ENCODE measurements around the gene DLGAP1. TPM values are rescaled to one million over a fixed set of nuclear protein-coding genes. Genes with fewer than 3 reads are reported as not detected.

The DLGAP1 gene
- total RNA-seq, 1 experiment from 2014 or later, result 23.0 TPM

DNA sequence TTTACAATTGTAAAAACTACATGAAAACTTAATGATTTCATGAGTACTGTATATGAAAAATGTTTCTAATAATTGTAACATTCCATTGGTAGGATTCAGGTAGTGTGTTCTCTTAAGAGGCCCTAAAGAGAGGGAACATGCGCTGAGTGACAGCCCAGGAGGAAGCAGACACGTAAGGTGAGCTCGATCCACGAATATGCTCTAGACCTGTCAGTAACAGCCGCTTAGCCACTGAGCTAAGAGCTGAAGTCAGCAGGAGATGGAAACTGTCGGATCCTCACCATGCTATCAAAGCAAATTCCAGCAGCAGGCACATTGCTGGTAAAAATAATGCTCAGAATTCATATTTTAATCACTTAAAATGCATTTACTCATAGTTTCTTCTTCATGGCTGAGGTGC lies 658.7 kb downstream of the DLGAP1 start (continued):
- TF ChIP-seq, protein P1, sequence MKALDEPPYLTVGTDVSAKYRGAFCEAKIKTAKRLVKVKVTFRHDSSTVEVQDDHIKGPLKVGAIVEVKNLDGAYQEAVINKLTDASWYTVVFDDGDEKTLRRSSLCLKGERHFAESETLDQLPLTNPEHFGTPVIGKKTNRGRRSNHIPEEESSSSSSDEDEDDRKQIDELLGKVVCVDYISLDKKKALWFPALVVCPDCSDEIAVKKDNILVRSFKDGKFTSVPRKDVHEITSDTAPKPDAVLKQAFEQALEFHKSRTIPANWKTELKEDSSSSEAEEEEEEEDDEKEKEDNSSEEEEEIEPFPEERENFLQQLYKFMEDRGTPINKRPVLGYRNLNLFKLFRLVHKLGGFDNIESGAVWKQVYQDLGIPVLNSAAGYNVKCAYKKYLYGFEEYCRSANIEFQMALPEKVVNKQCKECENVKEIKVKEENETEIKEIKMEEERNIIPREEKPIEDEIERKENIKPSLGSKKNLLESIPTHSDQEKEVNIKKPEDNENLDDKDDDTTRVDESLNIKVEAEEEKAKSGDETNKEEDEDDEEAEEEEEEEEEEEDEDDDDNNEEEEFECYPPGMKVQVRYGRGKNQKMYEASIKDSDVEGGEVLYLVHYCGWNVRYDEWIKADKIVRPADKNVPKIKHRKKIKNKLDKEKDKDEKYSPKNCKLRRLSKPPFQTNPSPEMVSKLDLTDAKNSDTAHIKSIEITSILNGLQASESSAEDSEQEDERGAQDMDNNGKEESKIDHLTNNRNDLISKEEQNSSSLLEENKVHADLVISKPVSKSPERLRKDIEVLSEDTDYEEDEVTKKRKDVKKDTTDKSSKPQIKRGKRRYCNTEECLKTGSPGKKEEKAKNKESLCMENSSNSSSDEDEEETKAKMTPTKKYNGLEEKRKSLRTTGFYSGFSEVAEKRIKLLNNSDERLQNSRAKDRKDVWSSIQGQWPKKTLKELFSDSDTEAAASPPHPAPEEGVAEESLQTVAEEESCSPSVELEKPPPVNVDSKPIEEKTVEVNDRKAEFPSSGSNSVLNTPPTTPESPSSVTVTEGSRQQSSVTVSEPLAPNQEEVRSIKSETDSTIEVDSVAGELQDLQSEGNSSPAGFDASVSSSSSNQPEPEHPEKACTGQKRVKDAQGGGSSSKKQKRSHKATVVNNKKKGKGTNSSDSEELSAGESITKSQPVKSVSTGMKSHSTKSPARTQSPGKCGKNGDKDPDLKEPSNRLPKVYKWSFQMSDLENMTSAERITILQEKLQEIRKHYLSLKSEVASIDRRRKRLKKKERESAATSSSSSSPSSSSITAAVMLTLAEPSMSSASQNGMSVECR (CRISPR knock-in tag; IDR thresholded peaks at IDR 0.05; ENCODE audit: borderline replicate concordance), result no peak
- TF ChIP-seq FOXP1 (CRISPR knock-in tag; IDR thresholded peaks at IDR 0.05; ENCODE audit: borderline replicate concordance), result no peak
- TF ChIP-seq GTF2I (CRISPR knock-in tag; conservative IDR thresholded peaks at IDR 0.05), result no peak
- TF ChIP-seq, protein P2, sequence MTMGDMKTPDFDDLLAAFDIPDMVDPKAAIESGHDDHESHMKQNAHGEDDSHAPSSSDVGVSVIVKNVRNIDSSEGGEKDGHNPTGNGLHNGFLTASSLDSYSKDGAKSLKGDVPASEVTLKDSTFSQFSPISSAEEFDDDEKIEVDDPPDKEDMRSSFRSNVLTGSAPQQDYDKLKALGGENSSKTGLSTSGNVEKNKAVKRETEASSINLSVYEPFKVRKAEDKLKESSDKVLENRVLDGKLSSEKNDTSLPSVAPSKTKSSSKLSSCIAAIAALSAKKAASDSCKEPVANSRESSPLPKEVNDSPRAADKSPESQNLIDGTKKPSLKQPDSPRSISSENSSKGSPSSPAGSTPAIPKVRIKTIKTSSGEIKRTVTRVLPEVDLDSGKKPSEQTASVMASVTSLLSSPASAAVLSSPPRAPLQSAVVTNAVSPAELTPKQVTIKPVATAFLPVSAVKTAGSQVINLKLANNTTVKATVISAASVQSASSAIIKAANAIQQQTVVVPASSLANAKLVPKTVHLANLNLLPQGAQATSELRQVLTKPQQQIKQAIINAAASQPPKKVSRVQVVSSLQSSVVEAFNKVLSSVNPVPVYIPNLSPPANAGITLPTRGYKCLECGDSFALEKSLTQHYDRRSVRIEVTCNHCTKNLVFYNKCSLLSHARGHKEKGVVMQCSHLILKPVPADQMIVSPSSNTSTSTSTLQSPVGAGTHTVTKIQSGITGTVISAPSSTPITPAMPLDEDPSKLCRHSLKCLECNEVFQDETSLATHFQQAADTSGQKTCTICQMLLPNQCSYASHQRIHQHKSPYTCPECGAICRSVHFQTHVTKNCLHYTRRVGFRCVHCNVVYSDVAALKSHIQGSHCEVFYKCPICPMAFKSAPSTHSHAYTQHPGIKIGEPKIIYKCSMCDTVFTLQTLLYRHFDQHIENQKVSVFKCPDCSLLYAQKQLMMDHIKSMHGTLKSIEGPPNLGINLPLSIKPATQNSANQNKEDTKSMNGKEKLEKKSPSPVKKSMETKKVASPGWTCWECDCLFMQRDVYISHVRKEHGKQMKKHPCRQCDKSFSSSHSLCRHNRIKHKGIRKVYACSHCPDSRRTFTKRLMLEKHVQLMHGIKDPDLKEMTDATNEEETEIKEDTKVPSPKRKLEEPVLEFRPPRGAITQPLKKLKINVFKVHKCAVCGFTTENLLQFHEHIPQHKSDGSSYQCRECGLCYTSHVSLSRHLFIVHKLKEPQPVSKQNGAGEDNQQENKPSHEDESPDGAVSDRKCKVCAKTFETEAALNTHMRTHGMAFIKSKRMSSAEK (CRISPR knock-in tag; IDR thresholded peaks at IDR 0.05; ENCODE audit: borderline replicate concordance), result no peak
- TF ChIP-seq, protein P3, sequence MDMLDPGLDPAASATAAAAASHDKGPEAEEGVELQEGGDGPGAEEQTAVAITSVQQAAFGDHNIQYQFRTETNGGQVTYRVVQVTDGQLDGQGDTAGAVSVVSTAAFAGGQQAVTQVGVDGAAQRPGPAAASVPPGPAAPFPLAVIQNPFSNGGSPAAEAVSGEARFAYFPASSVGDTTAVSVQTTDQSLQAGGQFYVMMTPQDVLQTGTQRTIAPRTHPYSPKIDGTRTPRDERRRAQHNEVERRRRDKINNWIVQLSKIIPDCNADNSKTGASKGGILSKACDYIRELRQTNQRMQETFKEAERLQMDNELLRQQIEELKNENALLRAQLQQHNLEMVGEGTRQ (CRISPR knock-in tag; IDR thresholded peaks at IDR 0.05), result no peak
- TF ChIP-seq EMX1 (CRISPR knock-in tag; IDR thresholded peaks at IDR 0.05), result no peak
- no peak for TF ChIP-seq ZNF416 (CRISPR knock-in tag; IDR thresholded peaks at IDR 0.05)
- TF ChIP-seq, protein P4, sequence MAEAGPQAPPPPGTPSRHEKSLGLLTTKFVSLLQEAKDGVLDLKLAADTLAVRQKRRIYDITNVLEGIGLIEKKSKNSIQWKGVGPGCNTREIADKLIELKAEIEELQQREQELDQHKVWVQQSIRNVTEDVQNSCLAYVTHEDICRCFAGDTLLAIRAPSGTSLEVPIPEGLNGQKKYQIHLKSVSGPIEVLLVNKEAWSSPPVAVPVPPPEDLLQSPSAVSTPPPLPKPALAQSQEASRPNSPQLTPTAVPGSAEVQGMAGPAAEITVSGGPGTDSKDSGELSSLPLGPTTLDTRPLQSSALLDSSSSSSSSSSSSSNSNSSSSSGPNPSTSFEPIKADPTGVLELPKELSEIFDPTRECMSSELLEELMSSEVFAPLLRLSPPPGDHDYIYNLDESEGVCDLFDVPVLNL (CRISPR knock-in tag; IDR thresholded peaks at IDR 0.05; ENCODE audit: borderline replicate concordance, low read depth), result no peak
- TF ChIP-seq, protein P5, sequence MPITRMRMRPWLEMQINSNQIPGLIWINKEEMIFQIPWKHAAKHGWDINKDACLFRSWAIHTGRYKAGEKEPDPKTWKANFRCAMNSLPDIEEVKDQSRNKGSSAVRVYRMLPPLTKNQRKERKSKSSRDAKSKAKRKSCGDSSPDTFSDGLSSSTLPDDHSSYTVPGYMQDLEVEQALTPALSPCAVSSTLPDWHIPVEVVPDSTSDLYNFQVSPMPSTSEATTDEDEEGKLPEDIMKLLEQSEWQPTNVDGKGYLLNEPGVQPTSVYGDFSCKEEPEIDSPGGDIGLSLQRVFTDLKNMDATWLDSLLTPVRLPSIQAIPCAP (CRISPR knock-in tag; IDR thresholded peaks at IDR 0.05), result no peak

DNA sequence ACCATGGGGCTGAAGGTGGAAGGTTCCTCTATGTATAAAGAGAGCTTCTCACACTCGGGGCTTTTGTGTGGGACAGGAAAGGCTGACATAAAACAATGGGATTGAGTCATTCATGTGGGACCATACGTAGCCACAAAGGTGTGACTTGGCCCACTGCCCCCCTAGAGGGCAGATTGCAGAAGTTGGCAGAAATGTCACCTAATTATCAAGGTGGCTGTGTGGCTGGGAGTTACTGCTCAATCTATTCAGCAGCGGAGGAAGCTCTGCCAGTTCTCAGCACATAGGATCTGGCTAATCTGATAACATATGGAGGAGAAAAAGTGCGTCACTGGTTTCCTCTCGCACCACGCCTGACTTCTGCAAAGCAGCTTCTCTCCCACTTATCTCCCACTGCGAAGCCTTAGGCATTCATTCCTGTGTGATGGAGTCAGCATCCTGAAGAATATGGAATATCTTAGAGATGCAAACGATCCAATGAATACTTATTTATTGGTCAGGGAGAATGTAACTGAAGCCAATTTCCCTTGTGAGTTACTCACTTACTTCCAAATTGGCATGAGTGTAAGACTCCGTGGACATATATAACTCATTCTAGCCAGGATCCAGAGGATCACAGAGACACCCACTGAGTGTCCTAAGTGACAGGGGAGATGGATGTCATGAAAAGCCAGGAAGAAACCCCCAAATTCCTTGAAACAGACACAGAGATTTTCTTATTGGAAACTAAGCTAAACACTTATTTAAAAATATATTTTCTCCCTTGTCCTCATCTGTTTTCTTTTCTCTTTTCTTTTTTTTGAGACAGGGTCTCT lies 660.4 kb downstream of the DLGAP1 start:
- no peaks in the 10 kb centered on the region for H3K27me3 Mint-ChIP-seq (ENCODE audit: low read depth)
- H3K4me1 Mint-ChIP-seq, result peaks cover 11% of the 10 kb centered on the region
- DNase-seq (ENCODE audit: low spot score) (no peak), ATAC-seq (peak; percentile 35)
- peak overlapping the region; percentile 69 for H3K27ac Mint-ChIP-seq
- H3K36me3 Mint-ChIP-seq, result no peaks in the 10 kb centered on the region
- no peak for TF ChIP-seq ZNF138 (CRISPR knock-in tag; conservative IDR thresholded peaks at IDR 0.05)
- no peak for TF ChIP-seq TEAD4 (CRISPR knock-in tag; IDR thresholded peaks at IDR 0.05)
- TF ChIP-seq, protein P6, sequence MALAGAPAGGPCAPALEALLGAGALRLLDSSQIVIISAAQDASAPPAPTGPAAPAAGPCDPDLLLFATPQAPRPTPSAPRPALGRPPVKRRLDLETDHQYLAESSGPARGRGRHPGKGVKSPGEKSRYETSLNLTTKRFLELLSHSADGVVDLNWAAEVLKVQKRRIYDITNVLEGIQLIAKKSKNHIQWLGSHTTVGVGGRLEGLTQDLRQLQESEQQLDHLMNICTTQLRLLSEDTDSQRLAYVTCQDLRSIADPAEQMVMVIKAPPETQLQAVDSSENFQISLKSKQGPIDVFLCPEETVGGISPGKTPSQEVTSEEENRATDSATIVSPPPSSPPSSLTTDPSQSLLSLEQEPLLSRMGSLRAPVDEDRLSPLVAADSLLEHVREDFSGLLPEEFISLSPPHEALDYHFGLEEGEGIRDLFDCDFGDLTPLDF (CRISPR knock-in tag; IDR thresholded peaks at IDR 0.05), result no peak
- no peak for TF ChIP-seq GRHL2 (CRISPR knock-in tag; IDR thresholded peaks at IDR 0.05; ENCODE audit: insufficient replicate concordance, severe bottlenecking)
- no peak for TF ChIP-seq ETV6 (CRISPR knock-in tag; IDR thresholded peaks at IDR 0.05)
- TF ChIP-seq HMGA2 (CRISPR knock-in tag; IDR thresholded peaks at IDR 0.05), result no peak
- H3K4me3 Mint-ChIP-seq, result no peak overlapping the region
- no peaks in the 10 kb centered on the region for H3K9me3 Mint-ChIP-seq
- ChIA-PET CTCF (interaction anchor here (2.0 to 2.3 kb wide), 2 partner anchors 22 to 23 kb away, joined by 6 to 7 read pairs; no protein-coding TSS in a partner anchor), POLR2A (no interaction called here)

Measured in WTC11 (cell line).